ENCODE measurements around the gene NOL3. TPM values are rescaled to one million over a fixed set of nuclear protein-coding genes. Genes with fewer than 3 reads are reported as not detected.
A peak's percentile ranks its signal among the peaks of the same experiment; 100 is the strongest.

The NOL3 gene
- total and polyA plus RNA-seq, 5 experiments from 2014 or later, result 0.70 to 1.6 TPM; not detected in 3

DNA sequence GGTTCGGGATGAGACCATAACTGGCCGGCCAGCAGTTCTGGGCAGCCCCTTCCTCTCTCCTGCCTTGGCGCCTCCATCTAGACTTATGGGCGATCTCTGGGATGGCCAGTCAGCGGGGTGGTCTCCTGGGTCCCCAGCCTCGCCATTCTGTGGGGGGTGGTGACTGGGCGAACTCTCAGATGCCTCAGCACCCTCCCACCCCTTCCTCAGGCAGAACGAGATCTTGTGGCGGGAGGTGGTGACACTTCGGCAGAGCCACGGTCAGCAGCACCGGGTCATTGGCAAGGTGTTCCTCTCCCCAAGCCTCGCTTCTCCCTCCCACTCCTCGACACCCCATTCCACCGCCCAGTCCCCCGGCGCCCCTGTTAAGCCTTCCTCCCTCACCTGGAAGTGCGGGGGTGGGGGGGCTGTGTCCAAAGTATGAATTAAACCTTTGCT is 4.2 kb upstream of the NOL3 start:
- DNase-seq, result no peak

GRCh38 chr16:67166598-67167168 is 3.7 kb upstream of the NOL3 start:
- no peak overlapping the region for H3K27ac Mint-ChIP-seq
- ATAC-seq, result no peak
- POLR2A ChIA-PET, result no interaction called here
- no peak for DNase-seq
- H3K9me3 Mint-ChIP-seq, result no peaks in the 10 kb centered on the region
- H3K27me3 Mint-ChIP-seq, result peaks cover 22 to 81% (median 44%) of the 10 kb centered on the region in 5 donors
- H3K4me1 Mint-ChIP-seq, result peaks cover 13 to 41% (median 22%) of the 10 kb centered on the region in 4 donors
- H3K4me3 Mint-ChIP-seq, result peak overlapping the region in 1 of 10 donors; percentile 21
- H3K36me3 Mint-ChIP-seq, result peaks cover 0 to 6% (median 0%) of the 10 kb centered on the region in 3 donors

More for the DNA sequence above, 4.2 kb upstream of the NOL3 start:
- peaks cover 0 to 6% (median 0%) of the 10 kb centered on the region in 3 donors for H3K36me3 Mint-ChIP-seq
- no peak overlapping the region for H3K27ac Mint-ChIP-seq
- no peak for ATAC-seq
- peaks cover 13 to 41% (median 22%) of the 10 kb centered on the region in 4 donors for H3K4me1 Mint-ChIP-seq
- peaks cover 17 to 79% (median 41%) of the 10 kb centered on the region in 5 donors for H3K27me3 Mint-ChIP-seq
- no peaks in the 10 kb centered on the region for H3K9me3 Mint-ChIP-seq
- H3K4me3 Mint-ChIP-seq, result peak overlapping the region in 3 of 10 donors; percentile 21 to 41 (median 34)
- POLR2A ChIA-PET, result no interaction called here

GRCh38 chr16:67167588-67167987 is 2.8 kb upstream of the NOL3 start:
- Mint-ChIP-seq H3K4me3 (no peak overlapping the region), H3K9me3 (no peaks in the 10 kb centered on the region), H3K4me1 (peaks cover 13 to 32% (median 21%) of the 10 kb centered on the region in 4 donors), H3K27me3 (peaks cover 22 to 81% (median 45%) of the 10 kb centered on the region in 5 donors), H3K36me3 (peaks cover 0 to 6% (median 0%) of the 10 kb centered on the region in 3 donors), H3K27ac (peak overlapping the region in 1 of 10 donors; percentile 9)
- POLR2A ChIA-PET, result no interaction called here
- no peak for DNase-seq
- ATAC-seq, result no peak

GRCh38 chr16:67169011-67169451 is 1.3 kb upstream of the NOL3 start:
- H3K27me3 Mint-ChIP-seq, result peaks cover 31 to 85% (median 56%) of the 10 kb centered on the region in 5 donors
- no peak overlapping the region for H3K4me3 Mint-ChIP-seq
- POLR2A ChIA-PET, result interaction anchor here (0.6 to 3.1 kb wide), 2 partner anchors 9 to 16 kb away, joined by 4 to 20 read pairs; partner anchors contain the start of genes FBXL8 and TRADD
- DNase-seq (no peak), ATAC-seq (no peak)
- peak overlapping the region in 1 of 10 donors; percentile 18 for H3K27ac Mint-ChIP-seq
- H3K36me3 Mint-ChIP-seq, result peaks cover 0 to 9% (median 0%) of the 10 kb centered on the region in 3 donors
- H3K9me3 Mint-ChIP-seq, result no peaks in the 10 kb centered on the region
- H3K4me1 Mint-ChIP-seq, result peaks cover 21 to 37% (median 31%) of the 10 kb centered on the region in 4 donors

DNA sequence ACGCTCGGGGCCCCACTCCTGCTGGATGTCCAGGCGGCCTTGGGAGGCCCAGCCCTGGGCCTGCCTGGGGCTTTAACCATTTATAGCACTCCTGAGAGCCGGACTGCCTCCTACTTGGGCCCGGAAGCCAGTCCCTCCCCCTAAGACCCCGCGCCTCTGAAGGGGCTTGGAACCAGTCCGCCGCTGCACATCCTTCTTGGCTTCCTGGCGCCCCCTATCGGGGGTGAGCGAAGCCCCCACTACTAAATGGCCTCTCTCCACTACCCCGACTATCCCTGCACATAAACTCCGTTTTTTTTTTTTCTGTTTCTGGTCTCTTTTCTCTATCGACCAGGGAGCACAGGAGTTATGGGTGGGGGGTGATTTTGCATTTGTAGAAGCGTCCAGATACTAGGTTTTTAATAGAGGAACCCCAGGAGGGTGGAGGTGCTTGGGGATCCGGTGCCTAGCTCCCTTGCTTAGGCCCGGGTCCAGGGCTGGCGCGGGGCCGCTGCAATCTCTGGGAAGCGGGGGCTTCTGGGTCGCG is 633 bp upstream of the NOL3 start:
- Mint-ChIP-seq H3K4me1 (peaks cover 20 to 36% (median 32%) of the 10 kb centered on the region in 4 donors), H3K27ac (no peak overlapping the region), H3K4me3 (peak overlapping the region; percentile 54 to 78 (median 68)), H3K36me3 (peaks cover 0 to 9% (median 0%) of the 10 kb centered on the region in 3 donors), H3K27me3 (peaks cover 31 to 87% (median 58%) of the 10 kb centered on the region in 5 donors), H3K9me3 (no peaks in the 10 kb centered on the region)
- ATAC-seq, result peak; percentile 21 to 30
- DNase-seq, result peak in 2 of 10 donors; percentile 40 to 41
- POLR2A ChIA-PET, result interaction anchor here (0.7 to 3.1 kb wide), 2 partner anchors 10 to 45 kb away, joined by 3 to 20 read pairs; partner anchors contain the start of genes FBXL8 and TRADD

- Mint-ChIP-seq H3K4me1 (peaks cover 18 to 39% (median 26%) of the 10 kb centered on the region in 4 donors), H3K27me3 (peaks cover 32 to 88% (median 53%) of the 10 kb centered on the region in 5 donors), H3K36me3 (peaks cover 0 to 9% (median 0%) of the 10 kb centered on the region in 3 donors), H3K9me3 (no peaks in the 10 kb centered on the region), H3K4me3 (peak overlapping the region in 9 of 10 donors; percentile 0 to 47 (median 28)), H3K27ac (peak overlapping the region in 2 of 10 donors; percentile 27 to 56)
- POLR2A ChIA-PET, result interaction anchor here (3.1 kb wide), 1 partner anchor 11 kb away, joined by 20 read pairs; the partner anchor contains the start of genes FBXL8 and TRADD
- ATAC-seq (no peak), DNase-seq (no peak)
Observed at GRCh38 chr16:67170949-67171649, 761 bp downstream of the NOL3 start.

DNA sequence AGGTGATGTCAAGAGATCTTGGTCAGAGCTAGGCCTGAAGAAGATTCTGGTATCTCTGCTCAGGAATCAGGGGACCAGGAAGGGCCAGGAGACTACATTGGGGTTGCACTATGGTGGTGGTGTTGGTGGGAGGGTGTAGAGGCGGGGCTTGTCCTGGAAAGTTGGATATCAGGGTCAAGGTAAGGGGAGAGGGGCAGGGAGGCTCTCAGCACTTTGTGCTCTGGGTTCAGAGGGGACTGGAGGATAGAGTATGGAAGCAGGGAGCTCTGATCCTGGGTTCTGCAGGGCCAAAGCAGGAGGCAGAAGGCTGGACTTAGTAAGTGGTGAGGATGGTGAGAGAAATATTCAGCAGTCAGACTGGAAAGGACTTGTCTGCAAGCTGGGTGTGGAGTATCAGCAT is 3.0 kb downstream of the NOL3 start:
- ATAC-seq (no peak), DNase-seq (no peak)
- Mint-ChIP-seq H3K4me3 (peak overlapping the region; percentile 72 to 97 (median 88)), H3K4me1 (peaks cover 18 to 45% (median 34%) of the 10 kb centered on the region in 4 donors), H3K27me3 (peaks cover 36 to 86% (median 50%) of the 10 kb centered on the region in 5 donors), H3K36me3 (peaks cover 0 to 3% (median 0%) of the 10 kb centered on the region in 3 donors), H3K9me3 (no peaks in the 10 kb centered on the region), H3K27ac (peak overlapping the region in 2 of 10 donors; percentile 50 to 60)
- POLR2A ChIA-PET, result interaction anchor here (0.6 to 1.2 kb wide), 3 partner anchors 19 to 730 kb away, joined by 3 to 8 read pairs (median 6); no protein-coding TSS in a partner anchor

DNA sequence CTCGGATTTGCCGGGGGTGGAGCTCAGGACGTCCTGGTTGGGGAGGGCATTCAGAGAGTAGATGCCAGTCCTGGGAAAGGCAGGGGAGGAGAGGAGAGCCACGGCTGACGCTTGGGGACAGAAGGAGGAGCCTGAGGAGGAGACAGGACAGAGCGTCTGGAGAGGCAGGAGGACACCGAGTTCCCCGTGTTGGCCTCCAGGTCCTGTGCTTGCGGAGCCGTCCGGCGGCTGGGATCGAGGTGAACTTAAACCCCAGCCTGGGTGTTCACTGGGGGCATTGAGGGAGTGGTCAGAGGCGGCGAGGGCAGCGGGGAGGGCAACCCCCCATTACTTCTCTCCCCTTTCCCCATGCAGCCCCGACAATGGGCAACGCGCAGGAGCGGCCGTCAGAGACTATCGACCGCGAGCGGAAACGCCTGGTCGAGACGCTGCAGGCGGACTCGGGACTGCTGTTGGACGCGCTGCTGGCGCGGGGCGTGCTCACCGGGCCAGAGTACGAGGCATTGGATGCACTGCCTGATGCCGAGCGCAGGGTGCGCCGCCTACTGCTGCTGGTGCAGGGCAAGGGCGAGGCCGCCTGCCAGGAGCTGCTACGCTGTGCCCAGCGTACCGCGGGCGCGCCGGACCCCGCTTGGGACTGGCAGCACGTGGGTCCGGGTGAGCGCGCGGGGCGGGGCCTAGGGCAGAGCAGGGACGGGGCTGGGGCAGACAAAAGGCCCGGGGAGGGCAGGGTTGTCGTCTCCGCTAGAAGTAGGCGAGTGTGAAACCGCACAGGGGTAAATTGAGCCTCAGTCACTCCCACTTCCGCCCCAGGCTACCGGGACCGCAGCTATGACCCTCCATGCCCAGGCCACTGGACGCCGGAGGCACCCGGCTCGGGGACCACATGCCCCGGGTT is 3.7 kb downstream of the NOL3 start:
- H3K27ac Mint-ChIP-seq, result peak overlapping the region in 3 of 10 donors; percentile 53 to 62 (median 60)
- H3K4me3 Mint-ChIP-seq, result peak overlapping the region; percentile 72 to 97 (median 88)
- DNase-seq (peak in 9 of 10 donors; percentile 41 to 76 (median 50)), ATAC-seq (peak; percentile 79 to 87)
- peaks cover 21 to 50% (median 40%) of the 10 kb centered on the region in 4 donors for H3K4me1 Mint-ChIP-seq
- peaks cover 0 to 3% (median 0%) of the 10 kb centered on the region in 3 donors for H3K36me3 Mint-ChIP-seq
- H3K9me3 Mint-ChIP-seq, result no peaks in the 10 kb centered on the region
- POLR2A ChIA-PET, result interaction anchor here (0.9 to 1.4 kb wide), 4 partner anchors 11 to 305 kb away, joined by 3 to 6 read pairs (median 4); no protein-coding TSS in a partner anchor
- H3K27me3 Mint-ChIP-seq, result peaks cover 38 to 86% (median 49%) of the 10 kb centered on the region in 5 donors

- H3K27me3 Mint-ChIP-seq, result peaks cover 38 to 84% (median 47%) of the 10 kb centered on the region in 5 donors
- H3K4me1 Mint-ChIP-seq, result peaks cover 19 to 46% (median 37%) of the 10 kb centered on the region in 4 donors
- POLR2A ChIA-PET, result interaction anchor here (0.9 to 1.4 kb wide), 4 partner anchors 10 to 305 kb away, joined by 3 to 4 read pairs (median 3); partner anchors contain the start of gene HSF4
- peak overlapping the region in 5 of 10 donors; percentile 28 to 90 (median 28) for H3K4me3 Mint-ChIP-seq
- peaks cover 0 to 3% (median 0%) of the 10 kb centered on the region in 3 donors for H3K36me3 Mint-ChIP-seq
- H3K9me3 Mint-ChIP-seq, result no peaks in the 10 kb centered on the region
- ATAC-seq (no peak), DNase-seq (no peak)
- H3K27ac Mint-ChIP-seq, result no peak overlapping the region
Observed at GRCh38 chr16:67174706-67175231, 4.4 kb downstream of the NOL3 start.

- Mint-ChIP-seq H3K27ac (no peak overlapping the region), H3K27me3 (peaks cover 27 to 67% (median 34%) of the 10 kb centered on the region in 5 donors), H3K4me1 (peaks cover 11 to 33% (median 29%) of the 10 kb centered on the region in 4 donors), H3K36me3 (peaks cover 0 to 3% (median 0%) of the 10 kb centered on the region in 3 donors), H3K9me3 (no peaks in the 10 kb centered on the region), H3K4me3 (peak overlapping the region in 2 of 10 donors; percentile 35 to 64)
- ATAC-seq (no peak), DNase-seq (no peak)
- POLR2A ChIA-PET, result no interaction called here
Observed at GRCh38 chr16:67176662-67177061, 6.3 kb downstream of the NOL3 start.

Measured in naive thymus-derived CD8-positive, alpha-beta T cell (primary cell).